ENCODE results near the gene SLC29A4. TPM values are rescaled to one million over a fixed set of nuclear protein-coding genes. Genes with fewer than 3 reads are reported as not detected.
A peak's percentile ranks its signal among the peaks of the same experiment; 100 is the strongest.

SLC29A4 gene
- total and polyA plus RNA-seq, 4 donors, result 0.13 to 2.2 (median 0.69) TPM

- no peak overlapping the region for H3K4me3 ChIP-seq (ENCODE audit: low read length in 2 of 2)
- H3K4me1 ChIP-seq (ENCODE audit: control insufficient read depth in 1 of 2, insufficient read depth in 2 of 2, low read length in 2 of 2), result no peaks in the 10 kb centered on the region
- intact Hi-C loops (cut with DNase I), result no loop called here
- no peak overlapping the region for H3K27ac ChIP-seq (ENCODE audit: low read depth in 1 of 2, low read length in 2 of 2)
- H3K36me3 ChIP-seq (ENCODE audit: control insufficient read depth in 1 of 2, insufficient read depth in 2 of 2, low read length in 1 of 2), result peaks cover 0 to 2% of the 10 kb centered on the region in 2 donors
- H3K27me3 ChIP-seq (ENCODE audit: control insufficient read depth in 1 of 2, insufficient read depth in 2 of 2, low read length in 1 of 2), result no peaks in the 10 kb centered on the region
- ATAC-seq (ENCODE audit: low FRiP score), result no peak
- H3K9me3 ChIP-seq (ENCODE audit: control insufficient read depth, low read length), result no peaks in the 10 kb centered on the region
- 76 to 79% methylated on average over 34 to 35 of the region's 35 CpGs for WGBS, 2 donors
- no peak for DNase-seq
These were observed 68.9 kb downstream of the SLC29A4 start for GRCh38 chr7:5351507-5352265.

GRCh38 chr7:5352440-5353010, 69.8 kb downstream of the SLC29A4 start:
- Histone ChIP-seq H3K9me3 (ENCODE audit: control insufficient read depth, low read length) (no peaks in the 10 kb centered on the region), H3K27ac (ENCODE audit: low read depth in 1 of 2, low read length in 2 of 2) (no peak overlapping the region), H3K36me3 (ENCODE audit: control insufficient read depth in 1 of 2, insufficient read depth in 2 of 2, low read length in 1 of 2) (peaks cover 0 to 2% of the 10 kb centered on the region in 2 donors), H3K27me3 (ENCODE audit: control insufficient read depth in 1 of 2, insufficient read depth in 2 of 2, low read length in 1 of 2) (no peaks in the 10 kb centered on the region), H3K4me1 (ENCODE audit: control insufficient read depth in 1 of 2, insufficient read depth in 2 of 2, low read length in 2 of 2) (no peaks in the 10 kb centered on the region), H3K4me3 (ENCODE audit: low read length in 2 of 2) (no peak overlapping the region)
- 86 to 91% methylated on average over 19 of the region's 19 CpGs for WGBS, 2 donors
- DNase-seq (no peak), ATAC-seq (ENCODE audit: low FRiP score) (no peak)
- intact Hi-C loops (cut with DNase I), result no loop called here

GRCh38 chr7:5354460-5355232, 71.9 kb downstream of the SLC29A4 start:
- Histone ChIP-seq H3K27ac (ENCODE audit: low read depth in 1 of 2, low read length in 2 of 2) (no peak overlapping the region), H3K27me3 (ENCODE audit: control insufficient read depth in 1 of 2, insufficient read depth in 2 of 2, low read length in 1 of 2) (no peaks in the 10 kb centered on the region), H3K9me3 (ENCODE audit: control insufficient read depth, low read length) (no peaks in the 10 kb centered on the region), H3K4me1 (ENCODE audit: control insufficient read depth in 1 of 2, insufficient read depth in 2 of 2, low read length in 2 of 2) (no peaks in the 10 kb centered on the region), H3K4me3 (ENCODE audit: low read length in 2 of 2) (no peak overlapping the region), H3K36me3 (ENCODE audit: control insufficient read depth in 1 of 2, insufficient read depth in 2 of 2, low read length in 1 of 2) (peaks cover 0 to 7% of the 10 kb centered on the region in 2 donors)
- intact Hi-C loops (cut with DNase I), result no loop called here
- 21 to 25% methylated on average over 17 of the region's 17 CpGs for WGBS, 2 donors
- DNase-seq (no peak), ATAC-seq (ENCODE audit: low FRiP score) (peak; percentile 19)

Other genes with a start within 250 kb of the SLC29A4 start
- gene RBAK, start 237.1 kb upstream of the SLC29A4 start, total RNA-seq, result 10 to 100 TPM; 11.3 to 12.1 TPM
- 1 to 10 TPM; 1.3 to 4.7 TPM for gene RBAK, start 237.1 kb upstream of the SLC29A4 start, polyA plus RNA-seq
- gene WIPI2, start 92.7 kb upstream of the SLC29A4 start, total RNA-seq, result 10 to 100 TPM; 42.9 to 66.7 TPM
- 10 to 100 TPM; 14.1 to 39.6 TPM for gene WIPI2, start 92.7 kb upstream of the SLC29A4 start, polyA plus RNA-seq
- 100 to 1,000 TPM; 108 to 132 TPM for gene TNRC18, start 140.9 kb downstream of the SLC29A4 start, total RNA-seq
- 10 to 100 TPM; 41.8 to 48.4 TPM for gene TNRC18, start 140.9 kb downstream of the SLC29A4 start, polyA plus RNA-seq
- 1 to 10 TPM; 8.4 to 9.1 TPM for gene FBXL18, start 230.9 kb downstream of the SLC29A4 start, total RNA-seq
- gene FBXL18, start 230.9 kb downstream of the SLC29A4 start, polyA plus RNA-seq, result 1 to 10 TPM in 1 of 2 donors, under 1 TPM in 1; 0.88 to 2.1 TPM
- gene ACTB, start 247.7 kb downstream of the SLC29A4 start, total RNA-seq, result over 10,000 TPM in 1 of 2 donors, 1,000 to 10,000 TPM in 1; 5,439 to 10,306 TPM
- 1,000 to 10,000 TPM; 3,959 to 4,109 TPM for gene ACTB, start 247.7 kb downstream of the SLC29A4 start, polyA plus RNA-seq